Breast epithelium (tissue), 3 donors: ENCODE data around the gene EEF1AKMT2.

Experiments used
- POLR2AphosphoS5 ChIP-seq, 3 donors: sonication (generic); formaldehyde crosslinking; IDR thresholded peaks; one replicate each; pipeline ENCODE4 v1.6.1; 2017; ENCODE audit warnings: antibody characterized with exemption in 3 of 3
- TF ChIP-seq, protein P1 (sequence below), 3 donors: fragments of 450-650 bp; IDR thresholded peaks; one replicate each; pipeline ENCODE4 v1.5.1; 2016 to 2017; ENCODE audit warnings: antibody characterized with exemption in 3 of 3, mild to moderate bottlenecking in 3 of 3, moderate library complexity in 3 of 3

- TF ChIP-seq, protein P1, sequence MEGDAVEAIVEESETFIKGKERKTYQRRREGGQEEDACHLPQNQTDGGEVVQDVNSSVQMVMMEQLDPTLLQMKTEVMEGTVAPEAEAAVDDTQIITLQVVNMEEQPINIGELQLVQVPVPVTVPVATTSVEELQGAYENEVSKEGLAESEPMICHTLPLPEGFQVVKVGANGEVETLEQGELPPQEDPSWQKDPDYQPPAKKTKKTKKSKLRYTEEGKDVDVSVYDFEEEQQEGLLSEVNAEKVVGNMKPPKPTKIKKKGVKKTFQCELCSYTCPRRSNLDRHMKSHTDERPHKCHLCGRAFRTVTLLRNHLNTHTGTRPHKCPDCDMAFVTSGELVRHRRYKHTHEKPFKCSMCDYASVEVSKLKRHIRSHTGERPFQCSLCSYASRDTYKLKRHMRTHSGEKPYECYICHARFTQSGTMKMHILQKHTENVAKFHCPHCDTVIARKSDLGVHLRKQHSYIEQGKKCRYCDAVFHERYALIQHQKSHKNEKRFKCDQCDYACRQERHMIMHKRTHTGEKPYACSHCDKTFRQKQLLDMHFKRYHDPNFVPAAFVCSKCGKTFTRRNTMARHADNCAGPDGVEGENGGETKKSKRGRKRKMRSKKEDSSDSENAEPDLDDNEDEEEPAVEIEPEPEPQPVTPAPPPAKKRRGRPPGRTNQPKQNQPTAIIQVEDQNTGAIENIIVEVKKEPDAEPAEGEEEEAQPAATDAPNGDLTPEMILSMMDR (IDR thresholded peaks at IDR 0.05), result no peak
- no peak for TF ChIP-seq POLR2AphosphoS5 (IDR thresholded peaks at IDR 0.05)
These were observed 37.9 kb upstream of the EEF1AKMT2 start for GRCh38 chr10:124829447-124830115.
